ENCODE results near the gene CEACAM19. TPM values are rescaled to one million over a fixed set of nuclear protein-coding genes. Genes with fewer than 3 reads are reported as not detected.

Gene CEACAM19
- total and polyA plus RNA-seq, 9 of the 15 experiments (the other 6 are each of a cell fraction or from before 2014, with no cell fraction given) = 0.15 to 0.30 (median 0.23) TPM; not detected in 5

DNA sequence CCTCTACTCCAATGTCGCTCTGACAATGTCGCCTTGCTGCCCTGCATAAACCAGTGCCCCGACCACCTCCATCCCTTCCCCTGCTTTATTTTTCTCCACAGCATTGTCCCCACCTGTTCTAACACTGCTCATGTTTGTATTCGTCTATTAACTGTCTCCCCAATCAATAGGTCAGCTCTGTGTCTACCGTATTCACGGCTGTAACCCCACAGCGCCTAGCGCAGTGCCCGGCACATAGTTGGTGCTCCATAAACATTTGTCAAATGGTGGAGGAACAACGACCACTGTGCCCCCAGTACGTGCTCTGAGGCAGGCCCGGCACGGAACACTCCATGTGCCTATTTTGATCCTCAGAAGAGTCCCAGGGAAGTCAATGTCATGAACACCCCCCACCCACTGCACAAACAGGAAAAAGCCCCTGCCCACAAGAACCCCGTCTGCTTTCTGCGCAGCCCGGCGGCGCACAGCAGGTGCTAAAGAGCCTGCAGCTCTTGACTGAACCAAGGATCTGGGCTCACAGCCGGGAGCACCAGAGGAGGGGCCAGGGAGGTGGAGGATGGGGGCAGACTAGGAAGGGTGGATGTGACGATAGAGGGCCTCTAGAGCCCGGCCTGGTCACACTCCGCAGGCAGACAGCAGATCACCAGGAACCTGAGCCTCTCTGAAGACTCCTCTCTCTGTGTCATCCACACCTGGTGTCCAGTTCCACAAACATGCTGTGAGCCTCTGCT is 25.8 kb downstream of the CEACAM19 start:
- H3K27me3 ChIP-seq (ENCODE audit: control insufficient read depth in 2 of 2, insufficient read depth in 2 of 2, low read length in 2 of 2) = no peaks in the 10 kb centered on the region
- peaks cover 19 to 40% of the 10 kb centered on the region in 2 experiments for H3K4me1 ChIP-seq (replicated peaks in 1 of 2; ENCODE audit: control insufficient read depth in 2 of 2, insufficient read depth in 2 of 2, low read length in 2 of 2)
- no peak overlapping the region for H3K4me2 ChIP-seq (ENCODE audit: insufficient read depth, low read length)
- no peaks in the 10 kb centered on the region for H4K20me1 ChIP-seq (replicated peaks; ENCODE audit: control insufficient read depth, insufficient read depth, low read length)
- no peak overlapping the region for H3K4me3 ChIP-seq
- WGBS (ENCODE audit: insufficient coverage, low coverage, missing lambda C conversion rate) = 77% methylated on average over 22 of the region's 22 CpGs
- intact Hi-C loops (cut with micrococcal nuclease) = no loop called here
- H2AFZ ChIP-seq (ENCODE audit: low read depth, low read length) = no peak overlapping the region
- in situ Hi-C loops (cut with MboI) = no loop called here
- BruUV-seq (replicated peaks) = no TSS peak
- ATAC-seq (no peak), DNase-seq (ENCODE audit: extremely low read depth in 1 of 4, low spot score in 3 of 4) (no peak), FAIRE-seq (no peak)
- no peaks in the 10 kb centered on the region for H3K9me3 ChIP-seq (replicated peaks; ENCODE audit: control insufficient read depth, insufficient read depth, low read depth, low read length)
- ChIA-PET CTCF (ENCODE audit: low intra/inter-chr PET ratio) (no interaction called here), POLR2A (interaction anchor here (1.5 kb wide), 1 partner anchor 9 kb away, joined by 4 read pairs; no protein-coding TSS in a partner anchor)
- H3K27ac ChIP-seq (ENCODE audit: extremely low read depth, low read depth, low read length) = no peak overlapping the region
- H3K9me1 ChIP-seq (ENCODE audit: control insufficient read depth, insufficient read depth, low read length) = no peaks in the 10 kb centered on the region
- no peaks in the 10 kb centered on the region for H3K36me3 ChIP-seq (ENCODE audit: control insufficient read depth, insufficient read depth, low read length)
- H3K9ac ChIP-seq (ENCODE audit: insufficient read depth in 1 of 2, low read depth in 2 of 2, low read length in 2 of 2) = peak overlapping the region in 1 of 2 experiments; percentile 85; a peak in 2 of 4 replicates
- TF ChIP-seq ZNF551 (CRISPR knock-in tag; IDR thresholded peaks at IDR 0.05) (no peak), ZFP30 (CRISPR knock-in tag; IDR thresholded peaks at IDR 0.05; ENCODE audit: borderline replicate concordance) (no peak), ZNF274 (IDR thresholded peaks at IDR 0.05; ENCODE audit: borderline replicate concordance, low read depth, low read length) (no peak), ZNF354B (CRISPR knock-in tag; IDR thresholded peaks at IDR 0.05) (no peak), TARDBP (IDR thresholded peaks at IDR 0.05) (no peak), ZNF140 (CRISPR knock-in tag; IDR thresholded peaks at IDR 0.05) (no peak), ZNF57 (CRISPR knock-in tag; IDR thresholded peaks at IDR 0.05) (no peak), CBFA2T2 (conservative IDR thresholded peaks at IDR 0.05) (no peak), ZEB2 (IDR thresholded peaks at IDR 0.05) (no peak), MIER1 (IDR thresholded peaks at IDR 0.05; ENCODE audit: low read depth) (no peak), BRD4 (IDR thresholded peaks at IDR 0.05) (no peak), ZNF239 (CRISPR knock-in tag; IDR thresholded peaks at IDR 0.05) (no peak), HDGF (IDR thresholded peaks at IDR 0.05) (no peak)
- TF ChIP-seq, protein P1, sequence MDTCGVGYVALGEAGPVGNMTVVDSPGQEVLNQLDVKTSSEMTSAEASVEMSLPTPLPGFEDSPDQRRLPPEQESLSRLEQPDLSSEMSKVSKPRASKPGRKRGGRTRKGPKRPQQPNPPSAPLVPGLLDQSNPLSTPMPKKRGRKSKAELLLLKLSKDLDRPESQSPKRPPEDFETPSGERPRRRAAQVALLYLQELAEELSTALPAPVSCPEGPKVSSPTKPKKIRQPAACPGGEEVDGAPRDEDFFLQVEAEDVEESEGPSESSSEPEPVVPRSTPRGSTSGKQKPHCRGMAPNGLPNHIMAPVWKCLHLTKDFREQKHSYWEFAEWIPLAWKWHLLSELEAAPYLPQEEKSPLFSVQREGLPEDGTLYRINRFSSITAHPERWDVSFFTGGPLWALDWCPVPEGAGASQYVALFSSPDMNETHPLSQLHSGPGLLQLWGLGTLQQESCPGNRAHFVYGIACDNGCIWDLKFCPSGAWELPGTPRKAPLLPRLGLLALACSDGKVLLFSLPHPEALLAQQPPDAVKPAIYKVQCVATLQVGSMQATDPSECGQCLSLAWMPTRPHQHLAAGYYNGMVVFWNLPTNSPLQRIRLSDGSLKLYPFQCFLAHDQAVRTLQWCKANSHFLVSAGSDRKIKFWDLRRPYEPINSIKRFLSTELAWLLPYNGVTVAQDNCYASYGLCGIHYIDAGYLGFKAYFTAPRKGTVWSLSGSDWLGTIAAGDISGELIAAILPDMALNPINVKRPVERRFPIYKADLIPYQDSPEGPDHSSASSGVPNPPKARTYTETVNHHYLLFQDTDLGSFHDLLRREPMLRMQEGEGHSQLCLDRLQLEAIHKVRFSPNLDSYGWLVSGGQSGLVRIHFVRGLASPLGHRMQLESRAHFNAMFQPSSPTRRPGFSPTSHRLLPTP (IDR thresholded peaks at IDR 0.05; ENCODE audit: borderline replicate concordance, extremely low read depth, insufficient read length) = no peak
- TF ChIP-seq, protein P2, sequence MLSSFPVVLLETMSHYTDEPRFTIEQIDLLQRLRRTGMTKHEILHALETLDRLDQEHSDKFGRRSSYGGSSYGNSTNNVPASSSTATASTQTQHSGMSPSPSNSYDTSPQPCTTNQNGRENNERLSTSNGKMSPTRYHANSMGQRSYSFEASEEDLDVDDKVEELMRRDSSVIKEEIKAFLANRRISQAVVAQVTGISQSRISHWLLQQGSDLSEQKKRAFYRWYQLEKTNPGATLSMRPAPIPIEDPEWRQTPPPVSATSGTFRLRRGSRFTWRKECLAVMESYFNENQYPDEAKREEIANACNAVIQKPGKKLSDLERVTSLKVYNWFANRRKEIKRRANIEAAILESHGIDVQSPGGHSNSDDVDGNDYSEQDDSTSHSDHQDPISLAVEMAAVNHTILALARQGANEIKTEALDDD (IDR thresholded peaks at IDR 0.05) = no peak
- TF ChIP-seq, protein P3, sequence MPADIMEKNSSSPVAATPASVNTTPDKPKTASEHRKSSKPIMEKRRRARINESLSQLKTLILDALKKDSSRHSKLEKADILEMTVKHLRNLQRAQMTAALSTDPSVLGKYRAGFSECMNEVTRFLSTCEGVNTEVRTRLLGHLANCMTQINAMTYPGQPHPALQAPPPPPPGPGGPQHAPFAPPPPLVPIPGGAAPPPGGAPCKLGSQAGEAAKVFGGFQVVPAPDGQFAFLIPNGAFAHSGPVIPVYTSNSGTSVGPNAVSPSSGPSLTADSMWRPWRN (IDR thresholded peaks at IDR 0.05; ENCODE audit: low read depth) = no peak
- no peaks in the 10 kb centered on the region for H3K79me2 ChIP-seq (ENCODE audit: control insufficient read depth, insufficient read depth, low read length)
